B cell (primary cell): Measurements from ENCODE around the gene FMOD. TPM values are rescaled to one million over a fixed set of nuclear protein-coding genes. Genes with fewer than 3 reads are reported as not detected.

Experiments used
- ATAC-seq: fragments of 200-7000 bp; cut with Tn5 transposase; one replicate; pipeline ENCODE4 v1.10.0; 2021; ENCODE audit warnings: low read depth, mild to moderate bottlenecking, moderate number of reproducible peaks, moderate library complexity
- CTCF ChIA-PET: fragments of 350-600 bp; sonication (Branson Sonifier 250); formaldehyde crosslinking; loops from one replicate; lab custom pipeline; 2021; ENCODE audit warnings: antibody characterized with exemption, inconsistent platforms; lab: Charles Lee
- POLR2A ChIA-PET: fragments of 350-600 bp; sonication (Branson Sonifier 250); formaldehyde crosslinking; loops from one replicate; lab custom pipeline; 2021; ENCODE audit warnings: antibody characterized with exemption; lab: Charles Lee
- DNase-seq: peaks from one replicate; pipeline ENCODE4 v3.0.0; 2013
- H2AFZ ChIP-seq: 2 replicates; pipeline ENCODE4 v1.6.1; 2012; ENCODE audit warnings: mild to moderate bottlenecking, low read depth, low read length; ENCODE audit not compliant: insufficient read depth, poor library complexity, severe bottlenecking
- H3K27ac ChIP-seq, 2 donors: 1 replicate in 1 of 2; 2 replicates in 1 of 2; pipeline ENCODE4 v1.5.1; 2012 to 2013; ENCODE audit warnings: low read length in 2 of 2, mild to moderate bottlenecking in 2 of 2, moderate library complexity in 1 of 2
- H3K27me3 ChIP-seq, 4 experiments: fragments of 200-600 bp in 1 of 4; sonication (generic) in 1 of 4; replicated peaks in 1 of 4; 1 replicate in 2 of 4; 2 replicates in 2 of 4; pipeline versions ENCODE4 v1.6.1 to v1.7.0; 2013 to 2016; ENCODE audit warnings: low read length in 3 of 4, mild to moderate bottlenecking in 2 of 4, mixed read lengths in 1 of 4, moderate library complexity in 1 of 4; ENCODE audit not compliant: insufficient read depth in 4 of 4, control insufficient read depth in 3 of 4; ENCODE audit errors: control extremely low read depth in 1 of 4
- H3K36me3 ChIP-seq, 2 experiments: replicated peaks in 1 of 2; 1 replicate in 1 of 2; 2 replicates in 1 of 2; pipeline versions ENCODE4 v1.6.1 to v1.7.1; 2013; ENCODE audit warnings: low read length in 1 of 2; ENCODE audit not compliant: insufficient read depth in 2 of 2, control insufficient read depth in 1 of 2; ENCODE audit errors: control extremely low read depth in 1 of 2, extremely low read depth in 1 of 2
- H3K4me1 ChIP-seq, 2 donors: fragments of 200-600 bp in 1 of 2; sonication (generic) in 1 of 2; 1 replicate in 1 of 2; 2 replicates in 1 of 2; pipeline versions ENCODE4 v1.5.1 to v1.6.1; 2013 to 2017; ENCODE audit warnings: low read length in 2 of 2; ENCODE audit not compliant: control insufficient read depth in 2 of 2, insufficient read depth in 2 of 2
- H3K4me2 ChIP-seq: replicated peaks from 2 replicates; pipeline ENCODE3; 2012; ENCODE audit warnings: mild to moderate bottlenecking, low read depth, low read length; ENCODE audit not compliant: poor library complexity, severe bottlenecking
- H3K4me3 ChIP-seq, 5 experiments: fragments of 200-600 bp in 1 of 5; sonication (generic) in 1 of 5; 1 replicate in 3 of 5; 2 replicates in 2 of 5; pipeline versions ENCODE4 v1.5.1 to v1.7.0; 2011 to 2016; ENCODE audit warnings: low read length in 4 of 5, mild to moderate bottlenecking in 4 of 5, low read depth in 2 of 5, control low read depth in 1 of 5, moderate library complexity in 1 of 5; ENCODE audit not compliant: insufficient read depth in 1 of 5; ENCODE audit errors: control extremely low read depth in 1 of 5, extremely low read depth in 1 of 5
- H3K79me2 ChIP-seq: fragments of 200-600 bp; sonication (generic); one replicate; pipeline ENCODE4 v1.6.0; 2016; ENCODE audit warnings: low read length; ENCODE audit not compliant: control insufficient read depth, insufficient read depth
- H3K9ac ChIP-seq: fragments of 200-600 bp; sonication (generic); 2 replicates; pipeline ENCODE4 v1.6.1; 2017; ENCODE audit warnings: mild to moderate bottlenecking, low read length, moderate library complexity
- H3K9me3 ChIP-seq, 3 donors: one replicate each; pipeline versions ENCODE4 v1.6.1 to v1.7.1; 2013; ENCODE audit warnings: low read length in 2 of 3; ENCODE audit not compliant: control insufficient read depth in 2 of 3, insufficient read depth in 1 of 3; ENCODE audit errors: control extremely low read depth in 1 of 3
- H4K20me1 ChIP-seq: 2 replicates; pipeline ENCODE4 v1.6.0; 2012; ENCODE audit warnings: mild to moderate bottlenecking, low read length; ENCODE audit not compliant: insufficient read depth, control insufficient read depth, poor library complexity, severe bottlenecking
- H3K27ac Mint-ChIP-seq: one replicate; pipeline ENCODE4 v1.8.0; 2021; ENCODE audit warnings: mixed read lengths
- H3K27me3 Mint-ChIP-seq: one replicate; pipeline ENCODE4 v1.8.0; 2021; ENCODE audit warnings: mixed read lengths
- H3K4me1 Mint-ChIP-seq: one replicate; pipeline ENCODE4 v1.8.0; 2021; ENCODE audit warnings: mixed read lengths
- H3K4me3 Mint-ChIP-seq: one replicate; pipeline ENCODE4 v1.8.0; 2021; ENCODE audit warnings: mixed read lengths
- H3K9me3 Mint-ChIP-seq: one replicate; pipeline ENCODE4 v1.8.0; 2022; ENCODE audit warnings: mixed read lengths; ENCODE audit not compliant: insufficient read depth
- EZH2 ChIP-seq: IDR thresholded peaks from 2 replicates; pipeline ENCODE4 v1.6.1; 2012; ENCODE audit warnings: borderline replicate concordance, low read depth, mild to moderate bottlenecking, moderate library complexity, low read length; ENCODE audit not compliant: insufficient read depth, poor library complexity, severe bottlenecking
- WGBS: methylation state at CpG from one replicate; pipeline ENCODE4 v1.1.5; 2013; ENCODE audit warnings: missing lambda C conversion rate; ENCODE audit not compliant: insufficient coverage; 5-methylcytosine and 5-hydroxymethylcytosine counted together
- intact Hi-C: fragments of 100-400 bp; cut with micrococcal nuclease; formaldehyde crosslinking; loops from one replicate; pipeline ENCODE4 v1.10.0; 2022
- polyA plus RNA-seq: library from polyadenylated mRNA; depleted of rRNA; stranded (reverse); fragments of >200 nt; gene quantifications from 2 replicates; pipeline ENCODE4 v1.2.3, GENCODE V29; 2012
- total RNA-seq, 2 donors: library from RNA; stranded (reverse); fragments of 120-200 nt in 1 of 2; gene quantifications; 1 replicate in 1 of 2; 2 replicates in 1 of 2; pipeline versions ENCODE4 v1.2.3 to v1.2.4, GENCODE V29; 2013 to 2022
- TF ChIP-seq, protein P1 (sequence below): fragments of 200-600 bp; IDR thresholded peaks from one replicate; pipeline ENCODE4 v1.8.0; 2022; ENCODE audit warnings: antibody characterized with exemption, mild to moderate bottlenecking

The FMOD gene
- total and polyA plus RNA-seq, 2 donors (not counting 1 experiment from before 2014, with no cell fraction given) = not detected

DNA sequence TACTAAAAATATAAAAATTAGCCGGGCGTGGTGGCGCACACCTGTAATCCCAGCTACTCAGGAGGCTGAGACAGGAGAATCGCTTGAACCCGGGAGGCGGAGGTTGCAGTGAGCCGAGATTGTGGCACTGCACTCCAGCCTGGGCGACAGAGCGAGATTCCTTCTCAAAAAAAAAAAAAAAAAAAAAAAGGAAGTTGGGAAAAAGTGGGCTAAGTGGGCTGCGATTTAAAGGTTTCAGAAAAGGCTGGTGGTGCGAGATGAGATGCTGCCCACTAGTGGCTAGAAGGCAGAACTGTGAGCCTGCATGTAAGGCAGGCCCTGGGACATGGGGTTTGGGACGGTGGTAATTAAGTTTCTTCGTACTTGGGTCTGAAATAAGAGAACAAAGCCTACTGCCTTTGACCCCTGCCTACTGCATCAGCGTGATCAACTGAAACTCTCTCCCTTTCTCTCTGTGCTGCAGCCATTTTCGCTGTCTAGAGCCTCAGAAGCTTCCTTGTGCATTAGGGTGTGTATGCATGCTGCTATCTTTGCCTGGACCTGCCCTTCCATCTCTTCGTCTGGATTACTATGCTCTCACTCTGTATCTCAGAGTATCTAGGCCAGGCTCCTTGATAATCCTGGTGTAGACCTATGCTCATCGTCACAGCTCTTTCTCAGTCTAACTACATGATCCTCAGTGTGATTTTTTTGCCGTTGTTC, 12.4 kb downstream of the FMOD start:
- Histone ChIP-seq H3K4me3 (no peak overlapping the region), H3K4me1 (peaks cover 16 to 25% of the 10 kb centered on the region in 2 donors), H3K27me3 (peaks cover 0 to 13% (median 1%) of the 10 kb centered on the region in 4 experiments), H3K27ac (no peak overlapping the region), H3K36me3 (no peaks in the 10 kb centered on the region), H3K79me2 (peaks cover 13% of the 10 kb centered on the region), H4K20me1 (no peaks in the 10 kb centered on the region), H3K9ac (no peak overlapping the region), H2AFZ (no peak overlapping the region), H3K9me3 (no peaks in the 10 kb centered on the region), H3K4me2 (peak overlapping the region; percentile 24)
- intact Hi-C loops = loop anchor here (1.0 kb wide), 2 partner anchors 33 to 65 kb away; partner anchors contain the start of gene BTG2
- WGBS = 45% methylated on average over 5 of the region's 18 CpGs
- DNase-seq = peak; percentile 84
- H3K9me3 Mint-ChIP-seq = no peaks in the 10 kb centered on the region
- H3K4me3 Mint-ChIP-seq = no peak overlapping the region
- peaks cover 23% of the 10 kb centered on the region for H3K27me3 Mint-ChIP-seq
- CTCF ChIA-PET = interaction anchor here (0.7 to 32.7 kb wide), 16 partner anchors 9 to 299 kb away, joined by 3 to 1776 read pairs (median 26); partner anchors contain the start of genes BTG2, FMOD and PRELP
- ATAC-seq = peak; percentile 76
- peak overlapping the region; percentile 75 for H3K27ac Mint-ChIP-seq
- H3K4me1 Mint-ChIP-seq = peaks cover 24% of the 10 kb centered on the region
- no peak for TF ChIP-seq EZH2
- TF ChIP-seq, protein P1, sequence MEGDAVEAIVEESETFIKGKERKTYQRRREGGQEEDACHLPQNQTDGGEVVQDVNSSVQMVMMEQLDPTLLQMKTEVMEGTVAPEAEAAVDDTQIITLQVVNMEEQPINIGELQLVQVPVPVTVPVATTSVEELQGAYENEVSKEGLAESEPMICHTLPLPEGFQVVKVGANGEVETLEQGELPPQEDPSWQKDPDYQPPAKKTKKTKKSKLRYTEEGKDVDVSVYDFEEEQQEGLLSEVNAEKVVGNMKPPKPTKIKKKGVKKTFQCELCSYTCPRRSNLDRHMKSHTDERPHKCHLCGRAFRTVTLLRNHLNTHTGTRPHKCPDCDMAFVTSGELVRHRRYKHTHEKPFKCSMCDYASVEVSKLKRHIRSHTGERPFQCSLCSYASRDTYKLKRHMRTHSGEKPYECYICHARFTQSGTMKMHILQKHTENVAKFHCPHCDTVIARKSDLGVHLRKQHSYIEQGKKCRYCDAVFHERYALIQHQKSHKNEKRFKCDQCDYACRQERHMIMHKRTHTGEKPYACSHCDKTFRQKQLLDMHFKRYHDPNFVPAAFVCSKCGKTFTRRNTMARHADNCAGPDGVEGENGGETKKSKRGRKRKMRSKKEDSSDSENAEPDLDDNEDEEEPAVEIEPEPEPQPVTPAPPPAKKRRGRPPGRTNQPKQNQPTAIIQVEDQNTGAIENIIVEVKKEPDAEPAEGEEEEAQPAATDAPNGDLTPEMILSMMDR = peak; percentile 91
- POLR2A ChIA-PET = interaction anchor here (0.7 to 8.3 kb wide), 9 partner anchors 13 to 299 kb away, joined by 4 to 122 read pairs (median 5); partner anchors contain the start of gene BTG2

GRCh38 chr1:203336097-203336496, 14.8 kb downstream of the FMOD start:
- H3K27ac Mint-ChIP-seq = no peak overlapping the region
- no peak overlapping the region for H2AFZ ChIP-seq
- H3K4me3 ChIP-seq = no peak overlapping the region

More at GRCh38 chr1:203336097-203336496, 14.8 kb downstream of the FMOD start:
- Mint-ChIP-seq H3K4me3 (no peak overlapping the region), H3K27me3 (peaks cover 5% of the 10 kb centered on the region), H3K9me3 (no peaks in the 10 kb centered on the region), H3K4me1 (peaks cover 18% of the 10 kb centered on the region)
- no peaks in the 10 kb centered on the region for H3K36me3 ChIP-seq
- H3K9ac ChIP-seq = no peak overlapping the region
- no peaks in the 10 kb centered on the region for H4K20me1 ChIP-seq
- ChIA-PET CTCF (interaction anchor here (1.1 to 32.7 kb wide), 12 partner anchors 8 to 366 kb away, joined by 3 to 1776 read pairs (median 8); partner anchors contain the start of genes BTG2 and PRELP), POLR2A (interaction anchor here (0.9 to 8.3 kb wide), 5 partner anchors 10 to 69 kb away, joined by 3 to 122 read pairs (median 14); partner anchors contain the start of gene BTG2)
- H3K27ac ChIP-seq = no peak overlapping the region
- H3K4me2 ChIP-seq = no peak overlapping the region
- TF ChIP-seq, protein P1 = no peak
- no peak for TF ChIP-seq EZH2
- no peak for DNase-seq
- peaks cover 9 to 23% of the 10 kb centered on the region in 2 donors for H3K4me1 ChIP-seq
- H3K9me3 ChIP-seq = no peaks in the 10 kb centered on the region
- peaks cover 13% of the 10 kb centered on the region for H3K79me2 ChIP-seq
- peaks cover 0 to 6% (median 1%) of the 10 kb centered on the region in 4 experiments for H3K27me3 ChIP-seq
- WGBS = 78% methylated on average over 1 of the region's 1 CpG
- no peak for ATAC-seq
- intact Hi-C loops = no loop called here
